Panc1 (cell line): ENCODE measurements around the gene GTF2A1L.

ENCODE experiments used
- POLR2AphosphoS5 ChIP-seq: IDR thresholded peaks from 2 replicates; pipeline ENCODE4 v1.6.1; 2012; ENCODE audit warnings: mild to moderate bottlenecking, low read depth, low read length, moderate library complexity
- SIN3A ChIP-seq: IDR thresholded peaks from 2 replicates; pipeline ENCODE4 v1.6.1; 2012; ENCODE audit warnings: low read depth, mild to moderate bottlenecking, low read length, moderate library complexity, borderline replicate concordance; ENCODE audit not compliant: insufficient read depth
- TF ChIP-seq, protein P1 (sequence below): fragments of 450-650 bp; IDR thresholded peaks from 2 replicates; pipeline ENCODE4 v1.5.1; 2017; ENCODE audit warnings: mild to moderate bottlenecking
- TF ChIP-seq, protein P2 (sequence below), 2 experiments: IDR thresholded peaks; 2 replicates each; pipeline ENCODE4 v1.6.1; 2011 to 2012; ENCODE audit warnings: low read depth in 2 of 2, control low read depth in 1 of 2, low read length in 1 of 2, mild to moderate bottlenecking in 1 of 2, moderate library complexity in 1 of 2; ENCODE audit not compliant: insufficient read depth in 1 of 2

DNA sequence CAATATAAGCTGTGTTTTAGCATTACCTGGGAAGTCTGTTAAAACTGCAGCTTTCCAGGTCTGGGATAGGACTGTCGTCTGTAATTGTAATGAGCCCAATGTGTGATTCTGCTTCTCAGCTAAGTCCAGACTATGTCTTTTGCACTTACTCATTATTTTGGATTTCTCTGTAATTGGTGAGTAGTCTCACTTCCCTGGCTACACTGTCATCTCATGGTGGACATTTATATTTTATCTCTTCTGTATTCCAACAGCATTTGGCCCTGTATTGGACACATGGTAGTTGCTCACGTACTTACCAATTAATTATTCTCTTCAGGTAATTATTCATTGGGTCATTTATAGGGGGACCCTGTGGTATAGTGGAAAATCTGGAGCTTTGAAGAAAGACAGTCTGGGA is 109.9 kb downstream of the GTF2A1L start:
- TF ChIP-seq, protein P1, sequence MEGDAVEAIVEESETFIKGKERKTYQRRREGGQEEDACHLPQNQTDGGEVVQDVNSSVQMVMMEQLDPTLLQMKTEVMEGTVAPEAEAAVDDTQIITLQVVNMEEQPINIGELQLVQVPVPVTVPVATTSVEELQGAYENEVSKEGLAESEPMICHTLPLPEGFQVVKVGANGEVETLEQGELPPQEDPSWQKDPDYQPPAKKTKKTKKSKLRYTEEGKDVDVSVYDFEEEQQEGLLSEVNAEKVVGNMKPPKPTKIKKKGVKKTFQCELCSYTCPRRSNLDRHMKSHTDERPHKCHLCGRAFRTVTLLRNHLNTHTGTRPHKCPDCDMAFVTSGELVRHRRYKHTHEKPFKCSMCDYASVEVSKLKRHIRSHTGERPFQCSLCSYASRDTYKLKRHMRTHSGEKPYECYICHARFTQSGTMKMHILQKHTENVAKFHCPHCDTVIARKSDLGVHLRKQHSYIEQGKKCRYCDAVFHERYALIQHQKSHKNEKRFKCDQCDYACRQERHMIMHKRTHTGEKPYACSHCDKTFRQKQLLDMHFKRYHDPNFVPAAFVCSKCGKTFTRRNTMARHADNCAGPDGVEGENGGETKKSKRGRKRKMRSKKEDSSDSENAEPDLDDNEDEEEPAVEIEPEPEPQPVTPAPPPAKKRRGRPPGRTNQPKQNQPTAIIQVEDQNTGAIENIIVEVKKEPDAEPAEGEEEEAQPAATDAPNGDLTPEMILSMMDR, result peak; percentile 22; the same call in 1 of the 2 replicates
- TF ChIP-seq POLR2AphosphoS5, result no peak
- TF ChIP-seq, protein P2, sequence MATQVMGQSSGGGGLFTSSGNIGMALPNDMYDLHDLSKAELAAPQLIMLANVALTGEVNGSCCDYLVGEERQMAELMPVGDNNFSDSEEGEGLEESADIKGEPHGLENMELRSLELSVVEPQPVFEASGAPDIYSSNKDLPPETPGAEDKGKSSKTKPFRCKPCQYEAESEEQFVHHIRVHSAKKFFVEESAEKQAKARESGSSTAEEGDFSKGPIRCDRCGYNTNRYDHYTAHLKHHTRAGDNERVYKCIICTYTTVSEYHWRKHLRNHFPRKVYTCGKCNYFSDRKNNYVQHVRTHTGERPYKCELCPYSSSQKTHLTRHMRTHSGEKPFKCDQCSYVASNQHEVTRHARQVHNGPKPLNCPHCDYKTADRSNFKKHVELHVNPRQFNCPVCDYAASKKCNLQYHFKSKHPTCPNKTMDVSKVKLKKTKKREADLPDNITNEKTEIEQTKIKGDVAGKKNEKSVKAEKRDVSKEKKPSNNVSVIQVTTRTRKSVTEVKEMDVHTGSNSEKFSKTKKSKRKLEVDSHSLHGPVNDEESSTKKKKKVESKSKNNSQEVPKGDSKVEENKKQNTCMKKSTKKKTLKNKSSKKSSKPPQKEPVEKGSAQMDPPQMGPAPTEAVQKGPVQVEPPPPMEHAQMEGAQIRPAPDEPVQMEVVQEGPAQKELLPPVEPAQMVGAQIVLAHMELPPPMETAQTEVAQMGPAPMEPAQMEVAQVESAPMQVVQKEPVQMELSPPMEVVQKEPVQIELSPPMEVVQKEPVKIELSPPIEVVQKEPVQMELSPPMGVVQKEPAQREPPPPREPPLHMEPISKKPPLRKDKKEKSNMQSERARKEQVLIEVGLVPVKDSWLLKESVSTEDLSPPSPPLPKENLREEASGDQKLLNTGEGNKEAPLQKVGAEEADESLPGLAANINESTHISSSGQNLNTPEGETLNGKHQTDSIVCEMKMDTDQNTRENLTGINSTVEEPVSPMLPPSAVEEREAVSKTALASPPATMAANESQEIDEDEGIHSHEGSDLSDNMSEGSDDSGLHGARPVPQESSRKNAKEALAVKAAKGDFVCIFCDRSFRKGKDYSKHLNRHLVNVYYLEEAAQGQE (IDR thresholded peaks at IDR 0.05; ENCODE audit: insufficient read depth in 1 of 2, low read depth in 2 of 2, low read length in 1 of 2), result no peak
- TF ChIP-seq SIN3A, result no peak
